NCI-H526 treated with DMSO at 0.1 percent for 48 hours (cell line): ENCODE measurements around the gene NUDT4.
"Not testable (repeated sequence)": the region's sequence is repeated elsewhere in the genome, so short reads cannot be mapped to it uniquely, and the experiment has no call there.

Source experiments
- DNase-seq: peaks from one replicate; lab custom pipeline; 2025; lab: John Stamatoyannopoulos, UW

The NUDT4 gene

DNA sequence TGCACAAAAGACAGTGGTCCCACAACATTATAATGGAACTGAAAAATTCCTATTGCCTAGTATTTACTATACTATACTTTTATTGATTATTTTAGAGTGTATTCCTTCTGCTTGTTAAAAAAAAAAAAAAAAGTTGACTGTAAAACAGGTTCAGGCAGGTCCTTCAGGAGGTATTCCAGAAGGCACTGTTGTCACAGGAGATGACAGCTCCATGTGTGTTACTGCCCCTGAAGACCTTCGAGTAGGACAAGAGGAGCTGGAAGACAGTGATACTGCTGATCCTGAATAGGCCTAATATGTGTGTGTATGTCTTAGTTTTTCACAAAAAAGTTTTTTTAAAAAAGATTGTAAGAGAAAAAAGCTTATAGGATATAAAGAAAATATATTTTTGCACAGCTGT lies 51.7 kb downstream of the NUDT4 start:
- DNase-seq: no peak

- no peak for DNase-seq
Observed at GRCh38 chr12:93429852-93430251, 52.1 kb downstream of the NUDT4 start.

- DNase-seq: no peak
Observed at GRCh38 chr12:93430280-93430679, 52.6 kb downstream of the NUDT4 start.

DNA sequence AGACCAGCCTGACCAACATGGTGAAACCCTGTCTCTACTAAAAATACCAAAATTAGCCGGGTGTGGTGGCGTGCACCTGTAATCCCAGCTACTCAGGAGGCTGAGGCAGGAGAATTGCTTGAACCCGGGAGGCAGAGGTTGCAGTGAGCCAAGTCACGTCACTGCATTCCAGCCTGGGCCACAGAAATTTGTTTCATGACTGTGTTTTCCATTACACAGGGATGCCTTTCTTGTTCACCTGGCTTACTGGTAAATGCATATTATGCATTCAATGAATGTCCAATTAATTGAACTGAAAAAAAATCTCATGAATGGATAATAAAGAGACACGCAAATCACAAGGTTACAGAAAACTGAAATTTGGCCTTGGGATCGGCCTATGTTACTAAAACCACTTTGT lies 54.3 kb downstream of the NUDT4 start:
- not testable (repeated sequence) for DNase-seq

GRCh38 chr12:93434256-93434865 lies 56.6 kb downstream of the NUDT4 start:
- no peak for DNase-seq

GRCh38 chr12:93438266-93439050 lies 60.7 kb downstream of the NUDT4 start:
- DNase-seq: no peak

- DNase-seq: no peak
Observed at GRCh38 chr12:93440043-93440835, 62.5 kb downstream of the NUDT4 start.

- no peak for DNase-seq
Observed at GRCh38 chr12:93441081-93441616, 63.4 kb downstream of the NUDT4 start.

DNA sequence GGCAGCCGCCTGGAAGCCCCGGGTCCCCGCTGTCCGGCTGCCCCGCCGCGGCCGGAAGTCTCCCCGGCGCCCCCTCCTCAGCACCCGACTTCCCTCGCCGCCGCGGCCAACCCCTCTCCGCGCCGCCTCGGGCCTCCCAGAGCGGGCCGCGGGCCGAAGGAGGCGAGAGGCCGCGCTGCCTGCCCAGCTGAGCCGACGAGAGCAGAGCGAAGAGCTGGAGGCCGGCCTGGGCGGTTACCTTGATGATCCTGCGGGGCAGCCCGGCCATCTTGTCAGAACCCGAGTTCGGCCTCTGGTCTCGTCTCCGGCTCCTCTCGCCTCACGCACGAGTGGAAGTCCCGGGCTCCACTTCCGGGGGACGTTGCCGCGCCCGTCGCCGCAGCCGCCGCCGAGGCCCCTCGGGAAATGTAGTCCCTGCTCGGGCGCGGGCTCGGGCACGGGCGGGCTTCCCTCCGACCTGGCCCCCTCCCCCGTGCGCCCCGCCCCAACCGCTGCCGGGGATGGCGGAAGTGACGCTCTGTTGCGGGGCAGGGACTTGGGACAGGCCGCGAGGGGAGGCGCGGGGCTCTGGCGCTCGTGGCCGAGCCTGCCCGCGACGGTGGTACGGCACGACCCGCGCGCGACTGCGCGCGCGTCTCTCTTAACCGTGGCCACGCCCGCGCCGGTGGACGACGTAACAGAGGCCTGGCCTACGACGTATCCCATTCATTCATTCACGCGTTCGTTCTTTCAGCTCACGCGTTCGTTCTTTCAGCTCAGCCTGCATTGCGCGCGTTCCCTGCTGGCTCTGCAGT lies 64.1 kb downstream of the NUDT4 start, which contains the start of gene UBE2N:
Gene UBE2N (minus strand): TSS at position 331 of the 794 bp plus-strand sequence. CDS start 63 bp downstream, at position 268.
- DNase-seq: peak; percentile 92

DNA sequence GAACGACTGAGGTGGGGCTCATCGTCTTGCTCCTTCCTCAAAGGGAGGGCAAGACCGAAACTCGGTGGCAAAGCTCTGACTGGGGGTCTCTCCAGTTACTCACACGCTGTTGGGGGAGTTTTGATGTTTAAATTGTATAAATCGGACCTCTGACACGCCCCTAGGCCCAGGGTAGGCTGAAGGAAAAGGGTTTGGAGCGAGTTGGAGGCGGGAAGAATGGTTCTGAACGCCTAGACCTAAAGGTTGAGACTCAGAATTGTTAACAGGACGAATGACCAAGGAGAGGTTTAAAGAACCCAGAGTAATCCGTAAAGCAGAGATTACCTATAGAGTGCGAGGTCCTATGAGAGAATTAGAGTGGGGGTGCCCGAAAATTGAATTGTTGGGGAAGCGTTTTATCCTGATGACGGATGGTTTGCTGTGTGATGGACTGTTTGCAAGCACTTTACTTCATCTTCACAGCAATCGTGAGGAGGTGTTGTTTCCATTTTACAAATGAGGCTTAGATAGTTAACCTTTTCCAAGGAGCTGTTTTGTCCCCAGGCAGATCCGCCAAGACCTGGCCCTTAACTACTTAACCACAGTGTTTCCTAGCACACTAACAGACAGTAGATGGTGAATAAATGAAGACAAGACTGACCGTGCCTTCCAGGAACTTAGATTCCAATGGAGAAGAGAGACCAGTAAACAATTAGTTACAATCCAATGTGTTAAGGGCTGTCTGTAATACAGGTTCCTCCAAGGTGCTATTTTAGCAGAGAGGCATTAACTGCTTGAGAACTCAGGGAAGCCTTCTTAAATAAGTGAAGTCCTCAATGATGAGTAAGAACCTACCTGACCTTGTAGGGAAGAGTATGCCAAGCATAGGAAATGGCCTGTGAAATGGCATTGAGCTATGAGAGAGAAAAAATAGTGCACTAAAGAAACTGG lies 65.0 kb downstream of the NUDT4 start:
- no peak for DNase-seq

DNA sequence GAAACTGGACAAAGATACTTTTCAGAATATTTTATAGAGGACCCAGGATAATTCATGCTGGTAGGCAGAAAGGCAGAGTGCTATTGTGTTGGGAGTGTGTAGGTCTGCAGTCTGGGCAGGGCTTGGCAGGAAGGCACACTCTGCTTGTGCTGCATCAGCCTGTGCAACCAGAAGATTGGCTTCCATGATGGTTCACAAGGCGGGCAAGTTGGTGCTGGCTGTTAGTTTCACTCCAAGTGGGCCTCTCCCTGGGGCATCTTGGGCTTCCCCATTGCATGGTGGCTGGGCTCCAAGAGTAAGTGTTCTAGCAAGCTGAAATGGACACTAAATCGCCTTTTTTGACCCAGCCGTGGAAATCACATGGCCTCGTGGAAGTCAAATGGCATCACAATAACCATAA lies 65.9 kb downstream of the NUDT4 start:
- no peak for DNase-seq

DNA sequence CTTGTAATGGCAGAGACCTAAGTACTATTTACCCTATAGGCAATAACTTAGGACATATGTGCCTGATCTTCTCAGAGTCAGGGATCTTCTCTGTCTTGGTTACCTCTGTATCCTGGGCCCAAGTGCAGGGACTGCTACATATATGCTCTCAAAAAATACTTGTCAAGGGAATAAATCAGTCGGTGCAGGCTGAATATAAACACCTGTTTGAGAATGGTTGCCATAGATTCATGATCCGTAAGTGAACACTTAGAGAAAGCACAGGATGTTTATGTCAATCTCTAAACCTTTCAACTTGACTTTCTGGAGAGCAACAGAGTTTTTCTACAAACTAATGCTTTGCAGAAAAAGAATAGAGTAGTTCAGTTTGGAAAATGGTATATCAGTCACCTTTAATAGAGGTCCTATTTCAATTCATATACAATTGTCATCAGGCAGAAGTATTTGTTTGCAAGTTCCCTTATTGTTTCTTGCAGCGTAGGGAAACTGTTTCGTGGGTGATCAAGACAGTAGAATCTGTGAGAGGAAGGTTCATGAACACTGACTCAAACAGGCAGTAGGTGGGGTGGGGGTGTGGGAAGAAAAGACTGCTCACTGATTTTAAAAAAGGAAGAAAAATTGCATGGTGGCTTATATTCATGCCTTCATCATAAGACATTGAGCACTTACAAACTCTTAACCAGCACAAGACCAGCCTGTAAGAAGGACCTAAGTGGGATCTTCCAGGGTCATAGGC lies 70.0 kb downstream of the NUDT4 start:
- no peak for DNase-seq

- no peak for DNase-seq
Observed at GRCh38 chr12:93448796-93449195, 71.1 kb downstream of the NUDT4 start.

DNA sequence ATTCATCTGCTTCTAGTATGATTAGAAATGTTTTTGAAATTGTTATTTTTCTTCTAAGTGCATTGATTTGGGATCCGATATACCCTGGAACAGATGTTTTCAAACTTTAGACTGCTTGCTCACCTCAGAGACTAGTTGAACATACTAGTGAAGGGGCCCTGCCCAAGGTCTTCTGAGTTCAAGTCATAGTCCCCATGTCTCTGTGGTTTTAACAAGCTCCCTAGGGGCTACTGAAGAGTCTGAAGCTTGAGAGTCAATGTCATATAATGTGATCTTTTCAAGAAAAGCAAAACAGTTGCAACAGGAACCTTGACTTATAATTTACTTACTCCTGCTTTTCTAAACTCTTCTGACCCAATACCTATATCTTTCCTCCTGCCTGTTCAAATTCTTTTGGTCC lies 71.6 kb downstream of the NUDT4 start:
- no peak for DNase-seq

DNA sequence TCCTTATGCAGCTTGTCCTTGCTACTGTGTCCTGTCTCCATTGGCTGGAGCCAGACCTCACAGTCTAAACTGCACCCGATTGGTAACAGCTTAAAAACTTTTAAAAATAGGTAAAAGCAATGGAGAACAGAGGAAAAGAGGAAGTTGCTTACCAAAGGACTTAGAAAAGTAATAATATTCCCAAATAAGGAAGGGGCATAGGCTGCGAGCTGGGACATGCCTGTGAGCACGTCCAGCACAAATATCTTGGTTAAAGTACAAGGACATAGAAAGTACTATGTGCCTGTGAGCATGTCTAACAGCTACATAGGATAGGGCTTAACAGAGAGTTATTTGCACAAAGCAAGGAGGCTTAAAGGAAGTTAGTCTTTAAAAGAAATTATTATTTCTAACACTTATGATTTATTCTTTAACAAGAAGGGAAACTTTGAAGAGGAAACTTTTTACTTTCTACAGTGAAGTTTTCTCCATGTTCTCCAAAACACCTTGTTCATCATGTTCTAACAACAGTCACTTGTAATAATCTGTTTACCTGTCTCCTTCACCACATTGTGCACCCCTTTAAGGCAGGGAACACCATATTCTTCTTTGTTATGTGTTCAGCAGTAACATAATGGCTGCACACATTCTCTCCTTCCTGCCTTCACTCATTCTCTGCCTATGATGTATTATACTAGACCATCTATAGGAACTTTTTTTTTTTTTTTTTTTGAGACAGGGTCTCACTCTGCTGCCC lies 73.9 kb downstream of the NUDT4 start:
- DNase-seq: no peak

DNA sequence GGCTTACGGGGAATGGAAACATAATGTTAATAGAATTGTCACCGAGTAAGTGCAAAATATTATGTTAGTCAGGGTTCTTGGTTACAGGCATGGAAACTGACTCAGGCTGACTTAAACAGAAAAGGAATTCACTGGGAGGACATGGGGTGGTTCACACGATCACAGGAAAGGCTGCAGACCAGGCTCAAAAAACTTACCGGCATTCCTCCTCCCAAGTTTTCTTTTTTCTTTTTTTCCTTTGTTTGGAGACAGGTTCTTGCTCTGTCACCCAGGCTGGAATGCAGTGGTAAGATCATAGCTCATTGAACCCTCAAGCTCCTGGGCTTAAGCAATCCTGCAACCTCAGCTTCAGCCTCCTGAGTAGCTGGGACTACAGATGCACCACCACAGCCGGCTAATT lies 75.9 kb downstream of the NUDT4 start:
- DNase-seq: no peak

GRCh38 chr12:93456077-93456476 lies 78.4 kb downstream of the NUDT4 start:
- DNase-seq: no peak
